ENCODE data around the gene CASTOR1.

The CASTOR1 gene

GRCh38 chr22:30306627-30307011 is 17.3 kb upstream of the CASTOR1 start:
- no peaks in the 10 kb centered on the region for H3K27me3 ChIP-seq (ENCODE audit: insufficient read depth, low read length, poor library complexity, severe bottlenecking)
- H3K4me1 ChIP-seq (ENCODE audit: insufficient read depth, low read length, poor library complexity, severe bottlenecking), result peaks cover 95% of the 10 kb centered on the region
- peak overlapping the region; percentile 75 for H3K4me3 ChIP-seq (ENCODE audit: low read length, poor library complexity, severe bottlenecking)
- H2AFZ ChIP-seq (ENCODE audit: low read length), result no peak overlapping the region
- H3F3A ChIP-seq (ENCODE audit: low read depth), result peaks cover 24% of the 10 kb centered on the region
- TF ChIP-seq CTCF (conservative IDR thresholded peaks at IDR 0.05; ENCODE audit: low read length) (no peak), EZH2phosphoT487 (IDR thresholded peaks at IDR 0.05; ENCODE audit: borderline replicate concordance) (no peak)
- H3K9me3 ChIP-seq (ENCODE audit: insufficient read depth, low read depth, low read length), result no peaks in the 10 kb centered on the region
- H4K20me1 ChIP-seq (ENCODE audit: insufficient read depth, low read length, poor library complexity, severe bottlenecking), result no peaks in the 10 kb centered on the region
- peak overlapping the region; percentile 92 for H3K4me2 ChIP-seq (ENCODE audit: low read depth, low read length, poor library complexity, severe bottlenecking)
- H3K9me2 ChIP-seq (replicated peaks; ENCODE audit: low read depth, low read length), result no peaks in the 10 kb centered on the region
- H3K79me2 ChIP-seq (ENCODE audit: insufficient read depth, low read length), result peaks cover 81% of the 10 kb centered on the region
- peak overlapping the region; percentile 95 for H3K9ac ChIP-seq (ENCODE audit: low read depth, low read length, poor library complexity, severe bottlenecking)
- H3K36me3 ChIP-seq (ENCODE audit: insufficient read depth, low read length), result peaks cover 18% of the 10 kb centered on the region; the same call in 1 of the 2 replicates

GRCh38 chr22:30305906-30306626 is 16.8 kb upstream of the CASTOR1 start:
- Histone ChIP-seq H3K9ac (ENCODE audit: low read depth, low read length, poor library complexity, severe bottlenecking) (peak overlapping the region; percentile 95), H3K79me2 (ENCODE audit: insufficient read depth, low read length) (peaks cover 81% of the 10 kb centered on the region)

GRCh38 chr22:30305519-30305905 is 16.2 kb upstream of the CASTOR1 start:
- Histone ChIP-seq H3F3A (ENCODE audit: low read depth) (peaks cover 24% of the 10 kb centered on the region), H3K9me2 (replicated peaks; ENCODE audit: low read depth, low read length) (no peaks in the 10 kb centered on the region), H3K9me3 (ENCODE audit: insufficient read depth, low read depth, low read length) (no peaks in the 10 kb centered on the region), H3K27me3 (ENCODE audit: insufficient read depth, low read length, poor library complexity, severe bottlenecking) (no peaks in the 10 kb centered on the region), H3K4me2 (ENCODE audit: low read depth, low read length, poor library complexity, severe bottlenecking) (peak overlapping the region; percentile 92), H3K36me3 (ENCODE audit: insufficient read depth, low read length) (peaks cover 29% of the 10 kb centered on the region; the same call in 1 of the 2 replicates), H3K9ac (ENCODE audit: low read depth, low read length, poor library complexity, severe bottlenecking) (peak overlapping the region; percentile 95), H3K4me3 (ENCODE audit: low read length, poor library complexity, severe bottlenecking) (peak overlapping the region; percentile 75), H2AFZ (ENCODE audit: low read length) (no peak overlapping the region), H4K20me1 (ENCODE audit: insufficient read depth, low read length, poor library complexity, severe bottlenecking) (no peaks in the 10 kb centered on the region), H3K79me2 (ENCODE audit: insufficient read depth, low read length) (peaks cover 81% of the 10 kb centered on the region), H3K4me1 (ENCODE audit: insufficient read depth, low read length, poor library complexity, severe bottlenecking) (peaks cover 95% of the 10 kb centered on the region)
- no peak for TF ChIP-seq CTCF (conservative IDR thresholded peaks at IDR 0.05; ENCODE audit: low read length)
- no peak for TF ChIP-seq EZH2phosphoT487 (IDR thresholded peaks at IDR 0.05; ENCODE audit: borderline replicate concordance)

More at GRCh38 chr22:30305906-30306626, 16.8 kb upstream of the CASTOR1 start:
- H2AFZ ChIP-seq (ENCODE audit: low read length), result no peak overlapping the region
- no peaks in the 10 kb centered on the region for H3K9me3 ChIP-seq (ENCODE audit: insufficient read depth, low read depth, low read length)
- H3K4me2 ChIP-seq (ENCODE audit: low read depth, low read length, poor library complexity, severe bottlenecking), result peak overlapping the region; percentile 92
- H3F3A ChIP-seq (ENCODE audit: low read depth), result peaks cover 24% of the 10 kb centered on the region
- TF ChIP-seq CTCF (conservative IDR thresholded peaks at IDR 0.05; ENCODE audit: low read length), result no peak
- TF ChIP-seq EZH2phosphoT487 (IDR thresholded peaks at IDR 0.05; ENCODE audit: borderline replicate concordance), result no peak
- H3K4me1 ChIP-seq (ENCODE audit: insufficient read depth, low read length, poor library complexity, severe bottlenecking), result peaks cover 95% of the 10 kb centered on the region
- H3K27me3 ChIP-seq (ENCODE audit: insufficient read depth, low read length, poor library complexity, severe bottlenecking), result no peaks in the 10 kb centered on the region
- peak overlapping the region; percentile 75 for H3K4me3 ChIP-seq (ENCODE audit: low read length, poor library complexity, severe bottlenecking)
- H3K9me2 ChIP-seq (replicated peaks; ENCODE audit: low read depth, low read length), result no peaks in the 10 kb centered on the region
- H4K20me1 ChIP-seq (ENCODE audit: insufficient read depth, low read length, poor library complexity, severe bottlenecking), result no peaks in the 10 kb centered on the region
- peaks cover 24% of the 10 kb centered on the region; the same call in 1 of the 2 replicates for H3K36me3 ChIP-seq (ENCODE audit: insufficient read depth, low read length)

Data from Loucy (cell line).